GM19240 (cell line): ENCODE data around the gene GPN2.
"Not testable (repeated sequence)": the region's sequence is repeated elsewhere in the genome, so short reads cannot be mapped to it uniquely, and the experiment has no call there.

ENCODE experiments used
- DNase-seq: peaks from one replicate; pipeline ENCODE4 v3.0.0; 2011; ENCODE audit warnings: low spot score; ENCODE audit not compliant: insufficient read length

GPN2 gene

DNA sequence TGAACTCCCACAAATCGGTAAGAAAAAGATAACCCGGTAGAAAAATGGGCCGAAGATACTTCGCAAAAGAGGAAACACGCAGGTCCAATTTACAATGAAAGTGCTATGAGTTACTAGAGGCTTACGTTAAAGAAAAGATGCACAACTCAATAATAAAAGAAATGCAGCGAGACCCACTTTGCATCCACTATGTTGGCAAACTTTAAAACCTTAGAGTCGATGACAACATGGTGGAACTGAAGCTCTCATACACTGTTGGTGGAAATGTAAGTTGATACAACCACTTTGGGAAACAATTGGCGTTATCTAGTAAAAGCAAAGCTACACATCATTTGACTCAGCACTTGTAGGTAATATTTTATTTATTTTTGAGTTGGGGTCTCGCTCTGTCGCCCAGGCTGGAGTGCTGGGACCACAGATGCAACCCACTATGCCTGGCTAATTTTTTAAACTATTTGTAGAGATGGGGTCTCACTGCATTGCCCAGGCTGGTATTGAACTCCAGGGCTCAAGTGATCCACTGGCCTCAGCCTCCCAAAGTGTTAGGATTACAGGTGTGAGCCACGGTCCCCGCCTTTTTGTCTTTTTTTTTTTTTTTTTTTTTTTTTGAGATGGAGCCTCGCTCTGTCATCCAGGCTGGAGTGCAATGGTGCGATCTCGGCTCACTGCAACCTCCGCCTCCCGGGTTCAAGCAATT lies 10.9 kb upstream of the GPN2 start:
- DNase-seq: no peak

DNA sequence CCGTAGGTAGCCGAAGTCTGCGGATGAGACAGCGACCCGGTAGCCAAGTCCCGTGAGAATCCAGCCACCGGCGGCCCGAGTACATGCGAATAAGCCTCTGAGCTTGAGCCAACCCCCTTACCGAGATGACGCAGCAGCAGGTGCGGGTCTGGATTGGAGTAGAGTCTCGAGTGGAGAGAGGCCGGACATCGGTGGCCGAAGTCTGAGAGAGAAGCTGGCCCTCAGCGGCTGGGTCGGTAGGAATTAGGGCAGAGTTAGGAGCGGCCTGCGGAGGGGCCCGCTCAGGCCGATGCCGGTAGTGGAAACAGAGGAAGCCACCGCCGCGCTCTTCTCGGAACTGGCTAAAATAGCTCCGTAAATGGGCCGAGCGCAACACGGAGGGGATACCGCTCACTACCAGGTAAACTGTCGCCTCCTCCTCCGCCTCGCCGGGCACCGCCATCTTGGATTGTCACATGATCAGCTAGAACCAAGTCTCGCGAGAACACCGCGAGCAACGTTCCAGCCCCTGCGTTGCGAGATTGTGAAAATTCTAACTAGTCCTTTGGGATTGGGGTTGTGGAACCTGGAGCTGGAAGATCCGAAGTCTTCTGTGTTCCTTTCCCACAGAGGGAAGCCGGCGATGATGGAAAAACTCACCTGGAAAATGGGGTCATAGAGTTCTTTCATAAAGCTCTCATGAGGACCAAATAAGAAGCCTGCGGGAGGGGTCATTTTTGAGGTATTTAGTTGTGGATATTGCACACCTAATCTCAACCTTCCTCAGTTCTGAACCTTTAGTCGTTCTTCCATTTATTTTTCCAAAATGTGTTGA lies 10.1 kb upstream of the GPN2 start, which contains the start of gene GPATCH3:
TSS of gene GPATCH3 (minus strand) at position 467 of the 814 bp plus-strand sequence. CDS start at position 442, 25 bp downstream.
- peak; percentile 83 for DNase-seq

DNA sequence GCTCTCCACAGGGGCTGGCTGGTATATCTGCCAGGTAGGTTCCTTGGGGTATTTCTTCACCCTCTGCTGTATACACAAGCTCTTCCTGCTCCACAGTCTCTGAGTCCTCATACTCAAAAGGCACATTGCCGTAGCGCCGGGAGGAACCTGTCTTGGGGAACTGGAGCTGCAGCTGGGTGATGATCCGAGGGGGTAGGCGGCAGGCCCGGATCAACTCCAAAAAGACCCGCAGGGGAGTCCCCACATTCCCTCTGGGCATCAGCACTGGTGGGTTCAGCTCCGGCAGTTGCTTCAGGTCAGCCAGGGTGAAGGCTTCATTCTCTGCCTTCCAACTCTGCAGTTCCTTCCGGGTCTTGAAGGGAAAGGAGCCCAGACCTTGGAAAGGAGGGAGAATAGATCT lies 7.3 kb upstream of the GPN2 start:
- DNase-seq: no peak

DNA sequence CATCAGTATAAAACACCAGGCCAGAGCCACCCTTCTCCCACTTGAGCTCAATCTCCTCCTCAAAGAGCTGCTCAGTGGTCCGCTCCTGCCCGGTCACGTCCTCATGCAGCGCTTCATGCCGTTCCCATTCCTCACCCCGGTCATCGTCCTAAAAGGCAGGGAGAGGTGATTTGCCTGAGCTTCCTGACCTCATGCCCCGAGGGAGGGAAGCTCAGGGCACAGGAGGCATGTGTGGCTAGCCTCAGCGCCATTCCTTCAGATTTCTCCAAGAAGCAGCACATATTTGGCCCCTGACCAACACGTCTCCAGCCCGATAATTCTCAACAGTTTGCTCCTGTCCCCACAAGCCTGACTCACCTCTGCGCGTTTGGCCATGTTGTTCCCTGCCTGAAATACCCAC lies 4.2 kb upstream of the GPN2 start:
- no peak for DNase-seq

DNA sequence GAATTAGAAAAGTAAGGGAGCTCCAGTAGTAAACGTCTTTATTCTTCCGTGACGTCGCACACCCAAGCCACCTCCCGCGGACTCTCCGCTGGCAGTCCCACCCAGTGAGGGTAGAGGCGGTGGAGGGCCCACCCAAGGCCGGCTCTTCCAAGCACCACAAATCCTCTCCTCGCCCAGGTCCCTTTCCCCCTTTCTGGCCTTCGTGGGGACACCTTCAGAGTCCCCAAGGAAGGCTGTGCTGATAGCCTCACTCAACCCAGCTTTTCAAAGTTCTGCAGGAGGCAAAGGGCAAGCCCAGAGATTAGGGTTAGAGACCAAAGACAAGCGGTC lies 349 bp upstream of the GPN2 start:
- no peak for DNase-seq

GRCh38 chr1:26888231-26888630 lies 1.9 kb downstream of the GPN2 start:
- no peak for DNase-seq

- DNase-seq: no peak
Measured at GRCh38 chr1:26887125-26887524, 3.0 kb downstream of the GPN2 start.

- no peak for DNase-seq
Measured at GRCh38 chr1:26882696-26883463, 7.2 kb downstream of the GPN2 start.

DNA sequence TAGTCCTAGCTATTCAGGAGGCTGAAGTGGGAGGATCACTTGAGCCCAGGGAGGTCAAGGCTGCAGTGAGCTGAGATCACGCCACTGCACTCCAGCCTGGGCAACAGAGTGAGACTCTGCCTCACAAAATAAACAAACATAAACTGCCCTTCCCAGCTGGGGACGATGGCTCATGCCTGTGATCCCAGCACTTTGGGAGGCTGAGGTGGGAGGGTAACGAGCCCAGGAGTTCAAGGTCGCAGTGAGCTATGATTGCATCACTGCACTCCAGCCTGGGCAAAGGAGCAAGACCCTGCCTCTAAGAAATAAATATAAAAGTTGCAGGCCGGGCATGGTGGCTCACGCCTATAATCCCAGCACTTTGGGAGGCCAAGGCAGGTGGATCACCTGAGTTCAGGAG lies 8.5 kb downstream of the GPN2 start:
- DNase-seq: not testable (repeated sequence)

GRCh38 chr1:26879793-26880192 lies 10.3 kb downstream of the GPN2 start:
- no peak for DNase-seq

DNA sequence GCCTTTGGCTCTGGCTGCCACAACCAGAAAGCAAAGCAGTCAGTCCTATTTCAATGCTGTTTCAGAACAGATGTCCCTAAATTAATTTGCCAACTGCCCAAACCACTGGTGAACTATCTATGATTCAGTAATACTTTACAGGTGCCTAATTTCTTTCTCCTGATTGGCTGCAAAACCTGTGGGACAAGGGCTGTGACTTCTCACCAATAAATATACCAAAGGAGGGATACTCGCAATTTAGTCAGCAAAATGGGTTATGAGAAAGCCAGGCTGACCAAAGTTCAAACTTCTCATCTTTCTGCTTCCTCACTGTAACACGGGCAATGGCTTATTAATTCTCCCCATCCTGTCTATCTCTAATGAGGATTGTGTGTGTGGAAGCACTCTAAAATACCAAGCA lies 12.8 kb downstream of the GPN2 start:
- DNase-seq: no peak

DNA sequence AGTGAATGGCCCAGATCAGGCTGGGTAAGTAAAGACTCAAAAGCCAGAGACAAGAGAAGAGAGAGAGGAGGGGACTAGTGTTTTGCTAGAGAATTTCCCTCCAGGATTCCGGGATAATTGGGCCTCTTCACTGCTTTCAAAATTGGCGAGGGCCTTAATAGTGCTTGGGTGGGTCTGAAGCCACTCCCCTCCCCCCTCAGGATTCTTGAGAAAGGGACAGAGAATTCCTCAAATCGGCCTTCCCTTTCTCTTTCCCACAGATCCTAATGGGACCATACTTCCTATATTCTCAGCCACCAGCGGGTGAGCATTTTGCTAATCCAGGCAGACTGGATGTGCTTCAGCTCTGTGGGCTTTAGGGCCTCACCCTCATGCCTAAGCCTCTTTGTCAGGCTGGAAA lies 15.2 kb downstream of the GPN2 start:
- DNase-seq: no peak

DNA sequence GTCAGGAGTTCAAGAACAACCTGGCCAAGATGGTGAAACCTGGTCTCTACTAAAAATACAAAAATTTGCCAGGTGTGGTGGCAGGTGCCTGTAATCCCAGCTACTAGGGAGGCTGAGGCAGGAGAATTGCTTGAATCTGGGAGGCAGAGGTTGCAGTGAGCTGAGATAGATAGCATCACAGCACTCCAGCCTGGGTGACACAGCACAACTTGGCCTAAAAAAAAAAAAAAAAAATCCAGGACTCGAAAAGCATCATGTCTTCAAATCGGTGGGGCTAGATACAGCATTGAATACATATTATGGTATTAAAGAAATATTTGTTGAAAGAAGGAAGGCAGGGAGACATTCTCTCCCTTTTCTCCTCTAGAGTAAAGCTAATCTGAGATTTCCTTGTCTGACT lies 17.0 kb downstream of the GPN2 start:
- not testable (repeated sequence) for DNase-seq

DNA sequence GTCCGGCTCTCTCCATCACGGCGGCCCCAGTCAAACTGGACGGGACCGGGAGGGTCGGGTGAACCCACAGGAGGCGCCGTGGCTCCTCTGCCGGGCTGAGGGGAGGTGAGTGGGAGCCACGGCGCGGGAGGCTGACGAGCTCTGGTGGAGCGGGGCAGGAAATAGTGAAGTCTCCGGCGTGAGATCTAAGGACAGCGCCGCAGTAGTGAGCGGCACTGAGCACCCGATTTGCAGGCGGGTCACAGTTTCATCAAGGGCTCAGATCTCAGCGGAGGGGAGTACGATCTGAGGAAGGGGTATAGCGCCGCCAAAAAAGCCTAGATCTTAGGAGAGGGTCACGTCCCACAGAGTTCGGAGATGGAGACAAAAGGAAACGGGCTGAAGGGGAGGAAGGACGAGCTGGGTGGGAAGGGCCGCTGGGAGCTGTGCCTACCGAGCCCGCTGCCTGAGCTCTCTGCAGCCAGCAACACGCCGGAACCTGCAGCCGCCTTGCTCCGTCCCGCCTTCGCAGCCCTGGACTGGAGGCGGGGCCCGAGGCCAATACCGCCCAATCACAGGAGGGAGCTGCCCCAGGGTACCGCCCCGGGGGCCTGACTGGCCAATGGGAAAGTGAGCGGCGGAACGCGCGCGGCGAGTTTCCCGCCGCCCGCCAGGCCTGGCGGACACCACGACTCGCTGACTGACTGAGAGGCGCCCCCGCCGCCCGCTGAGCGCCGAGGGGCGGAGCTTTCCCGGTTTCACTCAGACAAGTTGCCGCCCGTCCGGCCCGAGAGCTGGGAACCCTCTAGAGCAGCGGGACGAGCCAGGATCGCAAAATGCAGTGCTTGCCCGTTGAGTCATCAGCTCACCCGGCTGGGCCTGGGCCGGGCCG lies 25.2 kb downstream of the GPN2 start:
- DNase-seq: peak; percentile 61

DNA sequence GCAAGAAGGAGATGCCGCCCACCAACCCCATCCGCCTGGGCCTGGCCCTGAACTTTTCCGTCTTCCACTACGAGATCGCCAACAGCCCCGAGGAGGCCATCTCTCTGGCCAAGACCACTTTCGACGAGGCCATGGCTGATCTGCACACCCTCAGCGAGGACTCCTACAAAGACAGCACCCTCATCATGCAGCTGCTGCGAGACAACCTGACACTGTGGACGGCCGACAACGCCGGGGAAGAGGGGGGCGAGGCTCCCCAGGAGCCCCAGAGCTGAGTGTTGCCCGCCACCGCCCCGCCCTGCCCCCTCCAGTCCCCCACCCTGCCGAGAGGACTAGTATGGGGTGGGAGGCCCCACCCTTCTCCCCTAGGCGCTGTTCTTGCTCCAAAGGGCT lies 26.4 kb downstream of the GPN2 start:
- no peak for DNase-seq

DNA sequence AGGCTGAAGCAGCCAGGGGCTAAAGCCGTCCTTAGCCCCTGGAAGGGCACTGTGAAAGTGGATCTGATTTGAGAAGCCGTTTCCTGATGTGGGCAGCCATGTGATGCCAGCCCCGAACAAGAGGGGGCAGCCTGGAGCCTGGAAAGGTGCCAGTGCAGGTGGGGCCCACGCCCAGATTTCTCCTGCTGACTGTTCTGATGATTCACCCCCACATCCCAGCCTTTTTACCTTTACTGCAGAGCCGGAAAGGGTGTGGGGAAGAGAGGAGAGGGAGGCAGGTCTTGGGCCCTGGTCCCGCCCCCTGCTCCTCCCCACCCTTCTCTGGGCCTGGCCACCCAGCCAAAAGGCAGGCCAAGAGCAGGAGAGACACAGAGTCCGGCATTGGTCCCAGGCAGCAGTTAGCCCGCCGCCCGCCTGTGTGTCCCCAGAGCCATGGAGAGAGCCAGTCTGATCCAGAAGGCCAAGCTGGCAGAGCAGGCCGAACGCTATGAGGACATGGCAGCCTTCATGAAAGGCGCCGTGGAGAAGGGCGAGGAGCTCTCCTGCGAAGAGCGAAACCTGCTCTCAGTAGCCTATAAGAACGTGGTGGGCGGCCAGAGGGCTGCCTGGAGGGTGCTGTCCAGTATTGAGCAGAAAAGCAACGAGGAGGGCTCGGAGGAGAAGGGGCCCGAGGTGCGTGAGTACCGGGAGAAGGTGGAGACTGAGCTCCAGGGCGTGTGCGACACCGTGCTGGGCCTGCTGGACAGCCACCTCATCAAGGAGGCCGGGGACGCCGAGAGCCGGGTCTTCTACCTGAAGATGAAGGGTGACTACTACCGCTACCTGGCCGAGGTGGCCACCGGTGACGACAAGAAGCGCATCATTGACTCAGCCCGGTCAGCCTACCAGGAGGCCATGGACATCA lies 27.1 kb downstream of the GPN2 start, which contains the start of gene SFN:
TSS of gene SFN (plus strand) at position 369 of the 904 bp plus-strand sequence. CDS start at position 433, 64 bp downstream.
- no peak for DNase-seq

GRCh38 chr1:26861889-26862378 lies 28.1 kb downstream of the GPN2 start:
- no peak for DNase-seq

DNA sequence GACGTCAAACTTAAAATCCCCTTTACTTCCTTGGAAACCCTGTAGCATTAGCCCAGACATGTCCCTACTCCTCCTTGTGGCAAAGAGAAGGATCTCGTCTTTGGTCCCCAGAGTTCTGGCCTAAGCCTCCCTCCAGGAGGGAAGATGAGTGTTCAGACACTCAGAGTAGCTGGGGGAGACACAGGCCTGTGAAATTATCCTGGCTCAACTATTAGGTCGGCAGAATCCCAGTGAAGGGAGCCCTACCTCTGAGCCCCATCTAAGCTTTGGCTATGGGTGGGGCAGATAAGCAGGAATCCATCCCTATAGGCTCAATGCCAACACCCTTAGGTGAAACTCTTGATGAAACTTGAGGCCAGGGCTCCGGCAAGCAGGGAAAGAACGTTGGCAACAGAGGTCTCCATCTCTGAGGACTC lies 28.8 kb downstream of the GPN2 start:
- DNase-seq: no peak

GRCh38 chr1:26858891-26859640 lies 31.0 kb downstream of the GPN2 start:
- no peak for DNase-seq
